ENCODE data around the gene NR5A2.

- TF ChIP-seq CTCF (conservative IDR thresholded peaks at IDR 0.05) (no peak), EZH2 (IDR thresholded peaks at IDR 0.05; ENCODE audit: low read depth) (no peak)
Measured at GRCh38 chr1:200213392-200213791, 185.9 kb downstream of the NR5A2 start.

Data from PC-9 (cell line).